H9 (cell line): ENCODE data around the gene CCL24. TPM values are rescaled to one million over a fixed set of nuclear protein-coding genes. Genes with fewer than 3 reads are reported as not detected.

Source experiments
- DNase-seq: peaks from one replicate; pipeline ENCODE4 v3.0.0-alpha.2; 2017
- H2AFZ ChIP-seq: one replicate; pipeline ENCODE4 v1.6.1; 2013; ENCODE audit warnings: mild to moderate bottlenecking, low read length, control low read depth, moderate library complexity
- H2AK5ac ChIP-seq: 2 replicates; pipeline ENCODE4 v1.6.1; 2013; ENCODE audit warnings: low read length, control low read depth, mixed read lengths; ENCODE audit not compliant: insufficient read length
- H2BK120ac ChIP-seq: one replicate; pipeline ENCODE4 v1.6.1; 2013; ENCODE audit warnings: low read depth, mild to moderate bottlenecking, low read length, control low read depth, inconsistent platforms; ENCODE audit not compliant: poor library complexity, severe bottlenecking
- H2BK12ac ChIP-seq: 2 replicates; pipeline ENCODE4 v1.6.1; 2013; ENCODE audit warnings: low read length, control low read depth, mixed read lengths, low read depth; ENCODE audit not compliant: insufficient read length
- H2BK15ac ChIP-seq: 2 replicates; pipeline ENCODE4 v1.6.1; 2013; ENCODE audit warnings: low read depth, low read length, control low read depth
- H2BK20ac ChIP-seq: one replicate; pipeline ENCODE4 v1.6.1; 2013; ENCODE audit warnings: low read depth, mild to moderate bottlenecking, low read length, control low read depth, inconsistent platforms; ENCODE audit not compliant: poor library complexity, severe bottlenecking
- H2BK5ac ChIP-seq: 2 replicates; pipeline ENCODE4 v1.6.1; 2013; ENCODE audit warnings: low read length, control low read depth, mixed read lengths; ENCODE audit not compliant: insufficient read length
- H3K14ac ChIP-seq: 2 replicates; pipeline ENCODE4 v1.6.1; 2013; ENCODE audit warnings: low read length, control low read depth; ENCODE audit not compliant: insufficient read depth
- H3K18ac ChIP-seq: 2 replicates; pipeline ENCODE4 v1.6.1; 2013; ENCODE audit warnings: low read depth, mild to moderate bottlenecking, mixed read lengths, low read length, control low read depth; ENCODE audit not compliant: insufficient read length
- H3K23ac ChIP-seq: 2 replicates; pipeline ENCODE4 v1.6.1; 2013; ENCODE audit warnings: low read length, control low read depth, mixed read lengths, low read depth; ENCODE audit not compliant: insufficient read length
- H3K23me2 ChIP-seq: 2 replicates; pipeline ENCODE4 v1.6.1; 2013; ENCODE audit warnings: low read depth, mild to moderate bottlenecking, mixed read lengths, low read length, control low read depth; ENCODE audit not compliant: insufficient read length, poor library complexity, severe bottlenecking
- H3K27ac ChIP-seq: 2 replicates; pipeline ENCODE4 v1.5.1; 2013; ENCODE audit warnings: low read length, control low read depth, mixed read lengths, low read depth; ENCODE audit not compliant: insufficient read length
- H3K27me3 ChIP-seq: 2 replicates; pipeline ENCODE4 v1.6.1; 2013; ENCODE audit warnings: low read length, control low read depth, inconsistent platforms; ENCODE audit not compliant: insufficient read depth
- H3K4ac ChIP-seq: 2 replicates; pipeline ENCODE4 v1.6.1; 2013; ENCODE audit warnings: low read depth, mild to moderate bottlenecking, control low read depth, inconsistent platforms, low read length, moderate library complexity
- H3K4me1 ChIP-seq: 2 replicates; pipeline ENCODE4 v1.6.1; 2013; ENCODE audit warnings: low read length, control low read depth, inconsistent platforms; ENCODE audit not compliant: insufficient read depth
- H3K4me2 ChIP-seq: 2 replicates; pipeline ENCODE4 v1.6.1; 2013; ENCODE audit warnings: low read length, control low read depth, mixed read lengths; ENCODE audit not compliant: insufficient read length, insufficient read depth
- H3K56ac ChIP-seq: 2 replicates; pipeline ENCODE4 v1.6.1; 2013; ENCODE audit warnings: low read depth, mild to moderate bottlenecking, mixed read lengths, low read length, control low read depth; ENCODE audit not compliant: insufficient read length
- H3K79me1 ChIP-seq: 2 replicates; pipeline ENCODE4 v1.6.1; 2013; ENCODE audit warnings: low read depth, mild to moderate bottlenecking, moderate library complexity, low read length, control low read depth, inconsistent platforms; ENCODE audit not compliant: insufficient read depth, poor library complexity, severe bottlenecking
- H3K79me2 ChIP-seq: 2 replicates; pipeline ENCODE4 v1.6.1; 2013; ENCODE audit warnings: low read length, control low read depth, inconsistent platforms; ENCODE audit not compliant: insufficient read depth
- H3K9ac ChIP-seq: 2 replicates; pipeline ENCODE4 v1.6.1; 2013; ENCODE audit warnings: low read length, control low read depth, mixed read lengths; ENCODE audit not compliant: insufficient read length; ENCODE audit errors: extremely low read depth
- H3K9me3 ChIP-seq: one replicate; pipeline ENCODE4 v1.6.1; 2013; ENCODE audit warnings: low read depth, low read length, inconsistent platforms; ENCODE audit not compliant: control insufficient read depth
- H3T11ph ChIP-seq: one replicate; pipeline ENCODE4 v1.6.1; 2013; ENCODE audit warnings: mild to moderate bottlenecking, low read length, control low read depth, inconsistent platforms
- H4K20me1 ChIP-seq: one replicate; pipeline ENCODE4 v1.6.1; 2013; ENCODE audit not compliant: control insufficient read depth, insufficient read length, insufficient read depth
- H4K5ac ChIP-seq: 2 replicates; pipeline ENCODE4 v1.6.1; 2013; ENCODE audit warnings: low read depth, mild to moderate bottlenecking, mixed read lengths, low read length, control low read depth; ENCODE audit not compliant: insufficient read length
- H4K8ac ChIP-seq: replicated peaks from 2 replicates; pipeline ENCODE4 v1.6.1; 2013; ENCODE audit warnings: low read length, control low read depth, mixed read lengths, low read depth; ENCODE audit not compliant: insufficient read length
- H4K91ac ChIP-seq: 2 replicates; pipeline ENCODE4 v1.6.1; 2013; ENCODE audit warnings: low read depth, mild to moderate bottlenecking, moderate library complexity, mixed read lengths, low read length, control low read depth; ENCODE audit not compliant: insufficient read length
- H3K27ac Mint-ChIP-seq, 3 experiments: 2 replicates in 2 of 3; 3 replicates in 1 of 3; pipeline ENCODE4 v1.8.0; 2020 to 2021; ENCODE audit warnings: mixed read lengths in 3 of 3, mild to moderate bottlenecking in 1 of 3, moderate library complexity in 1 of 3
- H3K27me3 Mint-ChIP-seq: 2 replicates; pipeline ENCODE4 v1.8.0; 2021; ENCODE audit warnings: low read depth, mild to moderate bottlenecking, moderate library complexity, mixed read lengths
- H3K36me3 Mint-ChIP-seq, 3 experiments: 2 replicates in 2 of 3; 3 replicates in 1 of 3; pipeline ENCODE4 v1.8.0; 2020 to 2021; ENCODE audit warnings: low read depth in 3 of 3, mixed read lengths in 3 of 3; ENCODE audit not compliant: insufficient read depth in 1 of 3
- H3K4me1 Mint-ChIP-seq, 2 experiments: 2 replicates each; pipeline ENCODE4 v1.8.0; 2020; ENCODE audit warnings: mixed read lengths in 2 of 2
- H3K4me3 Mint-ChIP-seq, 2 experiments: 2 replicates in 1 of 2; 3 replicates in 1 of 2; pipeline ENCODE4 v1.8.0; 2020 to 2021; ENCODE audit warnings: mild to moderate bottlenecking in 2 of 2, mixed read lengths in 2 of 2, moderate library complexity in 1 of 2
- H3K9me3 Mint-ChIP-seq, 2 experiments: 2 replicates in 1 of 2; 3 replicates in 1 of 2; pipeline ENCODE4 v1.8.0; 2020; ENCODE audit warnings: mild to moderate bottlenecking in 2 of 2, mixed read lengths in 2 of 2, moderate library complexity in 1 of 2
- CTCF ChIP-seq: fragments of 200-600 bp; sonication (generic); conservative IDR thresholded peaks from 3 replicates; pipeline ENCODE4 v1.8.0; 2021; ENCODE audit warnings: antibody characterized with exemption, mild to moderate bottlenecking
- WGBS: extraction: QIAGEN DNeasy Blood & Tissue Kit; methylation state at CpG from one replicate; pipeline ENCODE4 v1.1.7; 2013; ENCODE audit warnings: missing lambda C conversion rate, low lambda C conversion rate, mixed read lengths; ENCODE audit not compliant: insufficient read length; ENCODE audit errors: extremely low coverage; 5-methylcytosine and 5-hydroxymethylcytosine counted together
- total RNA-seq: library from RNA; stranded (reverse); gene quantifications from 2 replicates; pipeline ENCODE4 v1.2.1, GENCODE V29; 2021

CCL24 gene
- total RNA-seq, 1 experiment from 2014 or later, result not detected

DNA sequence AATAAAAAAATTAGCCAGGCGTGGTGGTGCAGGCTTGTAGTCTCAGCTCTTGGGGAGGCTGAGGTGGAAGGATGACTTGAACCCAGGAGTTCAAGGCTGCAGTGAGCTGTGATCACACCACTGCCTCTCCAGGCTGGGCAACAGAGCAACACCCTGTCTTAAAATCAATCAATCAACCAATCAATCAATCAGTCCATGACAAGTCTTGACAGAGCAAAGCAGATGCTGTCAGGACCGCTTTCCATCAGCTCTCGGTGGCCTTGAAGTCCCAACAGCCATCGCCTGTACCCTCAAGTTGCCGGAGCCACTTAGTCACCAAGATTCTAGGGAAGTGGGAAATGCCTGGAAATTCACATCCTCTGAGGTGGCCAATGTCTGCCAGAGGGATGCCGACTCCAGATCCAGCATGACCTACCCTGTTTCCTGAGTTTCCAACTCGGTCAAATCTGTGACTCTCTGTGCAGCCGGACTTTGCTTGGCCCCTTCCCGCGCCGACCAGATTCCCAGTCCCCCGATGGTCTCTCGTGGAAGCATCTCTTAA is 871 bp upstream of the CCL24 start:
- no peaks in the 10 kb centered on the region for H3K9me3 Mint-ChIP-seq
- no peaks in the 10 kb centered on the region for H4K20me1 ChIP-seq
- WGBS, result no CpG with 5 or more reads among the region's 13 CpGs
- H3K36me3 Mint-ChIP-seq, result no peaks in the 10 kb centered on the region
- no peak overlapping the region for H4K8ac ChIP-seq
- no peak overlapping the region for H3K9ac ChIP-seq
- H2BK15ac ChIP-seq, result no peak overlapping the region
- H3K14ac ChIP-seq, result no peak overlapping the region
- H2AFZ ChIP-seq, result no peak overlapping the region
- no peak overlapping the region for H2BK5ac ChIP-seq
- H3T11ph ChIP-seq, result no peak overlapping the region
- H3K27me3 ChIP-seq, result no peaks in the 10 kb centered on the region
- TF ChIP-seq CTCF, result no peak
- H4K5ac ChIP-seq, result no peak overlapping the region
- H3K79me2 ChIP-seq, result no peaks in the 10 kb centered on the region
- DNase-seq, result no peak
- H3K9me3 ChIP-seq, result no peaks in the 10 kb centered on the region
- H3K4me2 ChIP-seq, result no peak overlapping the region
- no peak overlapping the region for H3K56ac ChIP-seq
- no peak overlapping the region for H3K27ac ChIP-seq
- H3K27me3 Mint-ChIP-seq, result peaks cover 9% of the 10 kb centered on the region
- no peaks in the 10 kb centered on the region for H3K23me2 ChIP-seq
- no peak overlapping the region for H4K91ac ChIP-seq
- H2BK20ac ChIP-seq, result no peak overlapping the region
- no peaks in the 10 kb centered on the region for H3K4me1 ChIP-seq
- no peak overlapping the region for H3K4ac ChIP-seq
- H3K27ac Mint-ChIP-seq, result no peak overlapping the region
- no peak overlapping the region for H3K23ac ChIP-seq
- no peaks in the 10 kb centered on the region for H3K79me1 ChIP-seq
- H3K4me1 Mint-ChIP-seq, result no peaks in the 10 kb centered on the region
- H3K4me3 Mint-ChIP-seq, result no peak overlapping the region
- H2AK5ac ChIP-seq, result no peak overlapping the region
- no peak overlapping the region for H2BK12ac ChIP-seq
- H3K18ac ChIP-seq, result no peak overlapping the region
- H2BK120ac ChIP-seq, result no peak overlapping the region
